ENCODE results near the gene VMO1.

Gene VMO1

DNA sequence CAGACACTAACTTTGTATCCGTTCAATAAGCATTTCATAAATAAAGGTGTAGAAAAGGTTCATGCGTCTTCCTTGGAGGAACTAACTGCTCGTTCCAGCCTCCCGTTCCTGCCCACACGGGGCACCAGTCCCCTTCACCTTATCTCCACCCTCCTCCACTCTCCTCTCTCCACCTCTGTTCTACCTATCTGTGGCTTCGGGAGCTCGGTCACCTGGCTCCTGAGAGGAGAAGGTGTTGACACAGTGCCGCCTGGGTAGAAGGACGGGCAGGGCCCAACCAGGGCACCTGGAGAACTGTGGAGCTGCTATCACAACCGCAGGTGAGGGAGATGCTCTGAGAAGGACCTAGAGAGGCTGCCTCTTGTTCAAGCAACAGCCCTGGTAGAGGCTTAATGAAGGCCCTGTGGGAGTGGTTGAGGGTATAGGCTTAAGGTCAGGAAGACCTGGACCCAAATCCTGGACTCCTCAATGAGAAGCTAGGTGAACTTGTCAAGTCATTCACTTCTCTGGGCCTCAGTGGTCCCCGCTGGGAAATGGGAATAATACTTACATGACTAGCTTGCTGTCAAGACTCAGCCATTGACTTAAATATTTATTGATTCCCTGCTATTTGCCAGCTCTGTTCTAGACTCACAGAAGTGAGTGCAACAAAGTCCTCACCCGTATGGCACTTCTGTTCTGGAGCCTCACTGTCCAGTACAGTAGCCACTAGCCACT is 37.4 kb upstream of the VMO1 start:
- no peaks in the 10 kb centered on the region for H3K27me3 ChIP-seq (ENCODE audit: insufficient read depth, low read length)
- no peaks in the 10 kb centered on the region for H3F3A ChIP-seq (ENCODE audit: insufficient read depth, low read length)
- no peak overlapping the region for H3K4me2 ChIP-seq (ENCODE audit: low read length)
- H4K20me1 ChIP-seq (ENCODE audit: insufficient read depth, low read length), result no peaks in the 10 kb centered on the region
- H3K9ac ChIP-seq (ENCODE audit: low read length), result no peak overlapping the region
- H3K36me3 ChIP-seq (ENCODE audit: insufficient read depth, low read length), result no peaks in the 10 kb centered on the region
- H3K27ac ChIP-seq (ENCODE audit: low read depth, low read length, poor library complexity, severe bottlenecking), result no peak overlapping the region
- no peak overlapping the region for H3K4me3 ChIP-seq (ENCODE audit: low read depth, low read length, poor library complexity, severe bottlenecking)
- H3K9me2 ChIP-seq (ENCODE audit: low read depth, low read length), result no peaks in the 10 kb centered on the region
- no peak for TF ChIP-seq EZH2 (IDR thresholded peaks at IDR 0.05; ENCODE audit: borderline replicate concordance, low read length)
- TF ChIP-seq, protein P1, sequence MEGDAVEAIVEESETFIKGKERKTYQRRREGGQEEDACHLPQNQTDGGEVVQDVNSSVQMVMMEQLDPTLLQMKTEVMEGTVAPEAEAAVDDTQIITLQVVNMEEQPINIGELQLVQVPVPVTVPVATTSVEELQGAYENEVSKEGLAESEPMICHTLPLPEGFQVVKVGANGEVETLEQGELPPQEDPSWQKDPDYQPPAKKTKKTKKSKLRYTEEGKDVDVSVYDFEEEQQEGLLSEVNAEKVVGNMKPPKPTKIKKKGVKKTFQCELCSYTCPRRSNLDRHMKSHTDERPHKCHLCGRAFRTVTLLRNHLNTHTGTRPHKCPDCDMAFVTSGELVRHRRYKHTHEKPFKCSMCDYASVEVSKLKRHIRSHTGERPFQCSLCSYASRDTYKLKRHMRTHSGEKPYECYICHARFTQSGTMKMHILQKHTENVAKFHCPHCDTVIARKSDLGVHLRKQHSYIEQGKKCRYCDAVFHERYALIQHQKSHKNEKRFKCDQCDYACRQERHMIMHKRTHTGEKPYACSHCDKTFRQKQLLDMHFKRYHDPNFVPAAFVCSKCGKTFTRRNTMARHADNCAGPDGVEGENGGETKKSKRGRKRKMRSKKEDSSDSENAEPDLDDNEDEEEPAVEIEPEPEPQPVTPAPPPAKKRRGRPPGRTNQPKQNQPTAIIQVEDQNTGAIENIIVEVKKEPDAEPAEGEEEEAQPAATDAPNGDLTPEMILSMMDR (IDR thresholded peaks at IDR 0.05; ENCODE audit: low read length), result no peak
- H3K4me1 ChIP-seq (ENCODE audit: insufficient read depth, low read length, severe bottlenecking), result no peaks in the 10 kb centered on the region
- H3K9me3 ChIP-seq (ENCODE audit: low read length), result no peaks in the 10 kb centered on the region
- no peaks in the 10 kb centered on the region for H3K79me2 ChIP-seq (ENCODE audit: insufficient read depth, low read length)
- H2AFZ ChIP-seq (ENCODE audit: low read length), result no peak overlapping the region

DNA sequence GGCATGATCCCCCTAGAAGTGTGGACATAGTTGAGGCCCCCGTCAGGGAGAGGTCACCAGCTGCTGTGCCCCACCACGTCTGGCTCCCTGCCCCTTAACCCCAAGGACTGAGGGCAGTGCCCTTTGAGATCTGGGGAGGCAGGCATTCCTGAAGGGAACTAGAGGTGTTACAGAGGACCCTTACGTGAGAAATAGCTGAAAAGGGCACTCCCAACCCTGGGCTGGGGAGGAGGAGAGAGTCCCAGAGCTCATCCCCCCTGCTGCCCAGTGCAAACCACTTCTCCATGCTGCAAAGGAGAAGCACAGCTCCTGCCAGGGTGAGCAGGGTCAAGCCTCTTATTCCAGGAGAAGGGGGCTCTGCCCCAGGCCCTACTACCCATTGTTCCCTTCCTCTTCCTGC is 36.7 kb upstream of the VMO1 start:
- Histone ChIP-seq H4K20me1 (ENCODE audit: insufficient read depth, low read length) (no peaks in the 10 kb centered on the region), H3K27ac (ENCODE audit: low read depth, low read length, poor library complexity, severe bottlenecking) (no peak overlapping the region), H3K4me2 (ENCODE audit: low read length) (no peak overlapping the region), H3K4me3 (ENCODE audit: low read depth, low read length, poor library complexity, severe bottlenecking) (no peak overlapping the region), H3K9me3 (ENCODE audit: low read length) (no peaks in the 10 kb centered on the region), H3K79me2 (ENCODE audit: insufficient read depth, low read length) (no peaks in the 10 kb centered on the region), H3K9me2 (ENCODE audit: low read depth, low read length) (no peaks in the 10 kb centered on the region), H3K36me3 (ENCODE audit: insufficient read depth, low read length) (no peaks in the 10 kb centered on the region), H3K4me1 (ENCODE audit: insufficient read depth, low read length, severe bottlenecking) (no peaks in the 10 kb centered on the region), H2AFZ (ENCODE audit: low read length) (no peak overlapping the region), H3K9ac (ENCODE audit: low read length) (no peak overlapping the region), H3F3A (ENCODE audit: insufficient read depth, low read length) (no peaks in the 10 kb centered on the region), H3K27me3 (ENCODE audit: insufficient read depth, low read length) (no peaks in the 10 kb centered on the region)
- TF ChIP-seq, protein P1 (IDR thresholded peaks at IDR 0.05; ENCODE audit: low read length), result no peak
- no peak for TF ChIP-seq EZH2 (IDR thresholded peaks at IDR 0.05; ENCODE audit: borderline replicate concordance, low read length)

DNA sequence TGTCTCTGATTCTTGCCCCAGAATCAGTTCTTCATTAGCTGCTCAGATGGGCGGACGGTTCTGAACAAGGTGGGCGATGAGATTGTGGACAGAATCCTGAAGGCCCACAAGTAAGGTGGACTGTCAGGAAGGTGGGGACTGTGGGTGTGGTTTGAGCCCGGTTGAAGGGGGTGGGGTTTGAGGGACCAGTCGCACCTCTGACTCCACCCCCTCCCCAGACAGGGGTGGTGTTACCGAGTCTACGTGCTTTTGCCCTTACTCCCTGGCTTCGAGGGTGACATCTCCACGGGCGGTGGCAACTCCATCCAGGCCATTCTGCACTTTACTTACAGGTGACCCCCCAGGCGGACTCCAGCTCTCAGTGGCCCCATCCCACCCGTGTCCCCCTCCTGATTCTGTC is 32.1 kb upstream of the VMO1 start:
- H3K36me3 ChIP-seq (ENCODE audit: insufficient read depth, low read length), result no peaks in the 10 kb centered on the region; the same call in 1 of the 2 replicates
- no peak for TF ChIP-seq EZH2 (IDR thresholded peaks at IDR 0.05; ENCODE audit: borderline replicate concordance, low read length)
- TF ChIP-seq, protein P1 (IDR thresholded peaks at IDR 0.05; ENCODE audit: low read length), result no peak
- no peaks in the 10 kb centered on the region for H3K4me1 ChIP-seq (ENCODE audit: insufficient read depth, low read length, severe bottlenecking)
- no peak overlapping the region for H3K27ac ChIP-seq (ENCODE audit: low read depth, low read length, poor library complexity, severe bottlenecking)
- H3K9me3 ChIP-seq (ENCODE audit: low read length), result no peaks in the 10 kb centered on the region
- H3K4me3 ChIP-seq (ENCODE audit: low read depth, low read length, poor library complexity, severe bottlenecking), result no peak overlapping the region
- no peaks in the 10 kb centered on the region for H3F3A ChIP-seq (ENCODE audit: insufficient read depth, low read length)
- H4K20me1 ChIP-seq (ENCODE audit: insufficient read depth, low read length), result no peaks in the 10 kb centered on the region
- H3K79me2 ChIP-seq (ENCODE audit: insufficient read depth, low read length), result no peaks in the 10 kb centered on the region
- H3K9me2 ChIP-seq (ENCODE audit: low read depth, low read length), result no peaks in the 10 kb centered on the region
- H2AFZ ChIP-seq (ENCODE audit: low read length), result no peak overlapping the region
- no peak overlapping the region for H3K9ac ChIP-seq (ENCODE audit: low read length)
- H3K4me2 ChIP-seq (ENCODE audit: low read length), result no peak overlapping the region
- H3K27me3 ChIP-seq (ENCODE audit: insufficient read depth, low read length), result no peaks in the 10 kb centered on the region

Data from OCI-LY1 (cell line).